Activated B cell treated with CpG ODN at 0.5 μM for 24 hours (primary cell): Measurements from ENCODE around the gene ROPN1L. TPM values are rescaled to one million over a fixed set of nuclear protein-coding genes. Genes with fewer than 3 reads are reported as not detected.
A peak's percentile ranks its signal among the peaks of the same experiment; 100 is the strongest.

Source experiments
- ATAC-seq: fragments of 200-7000 bp; cut with Tn5 transposase; one replicate; pipeline ENCODE4 v1.10.0; 2021; ENCODE audit warnings: low read depth, mild to moderate bottlenecking, moderate library complexity
- CTCF ChIA-PET: fragments of 350-600 bp; sonication (Branson Sonifier 250); formaldehyde crosslinking; loops from one replicate; lab custom pipeline; 2021; ENCODE audit warnings: antibody characterized with exemption; lab: Charles Lee
- POLR2A ChIA-PET: fragments of 350-600 bp; sonication (Branson Sonifier 250); formaldehyde crosslinking; loops from one replicate; lab custom pipeline; 2021; ENCODE audit warnings: antibody characterized with exemption; lab: Charles Lee
- DNase-seq: peaks from one replicate; pipeline ENCODE4 v3.0.0; 2022
- H3K27ac Mint-ChIP-seq: one replicate; pipeline ENCODE4 v1.8.0; 2020; ENCODE audit warnings: mixed read lengths
- H3K27me3 Mint-ChIP-seq: one replicate; pipeline ENCODE4 v1.8.0; 2021; ENCODE audit warnings: mixed read lengths
- H3K36me3 Mint-ChIP-seq: one replicate; pipeline ENCODE4 v1.8.0; 2021; ENCODE audit warnings: low read depth, mixed read lengths
- H3K4me1 Mint-ChIP-seq: one replicate; pipeline ENCODE4 v1.8.0; 2021; ENCODE audit warnings: mixed read lengths
- H3K4me3 Mint-ChIP-seq: one replicate; pipeline ENCODE4 v1.8.0; 2020; ENCODE audit warnings: mild to moderate bottlenecking, mixed read lengths
- H3K9me3 Mint-ChIP-seq: one replicate; pipeline ENCODE4 v1.8.0; 2020; ENCODE audit warnings: mixed read lengths
- intact Hi-C: fragments of 100-400 bp; cut with micrococcal nuclease; formaldehyde crosslinking; loops from one replicate; pipeline ENCODE4 v1.15.1; 2024
- total RNA-seq: library from RNA; stranded (reverse); gene quantifications from 2 replicates; pipeline ENCODE4 v1.2.3, GENCODE V29; 2022
- TF ChIP-seq, protein P1 (sequence below): fragments of 200-600 bp; IDR thresholded peaks from one replicate; pipeline ENCODE4 v1.8.0; 2022; ENCODE audit warnings: antibody characterized with exemption, mild to moderate bottlenecking

ROPN1L gene
- total RNA-seq, 1 donor from 2014 or later: 0.49 TPM

DNA sequence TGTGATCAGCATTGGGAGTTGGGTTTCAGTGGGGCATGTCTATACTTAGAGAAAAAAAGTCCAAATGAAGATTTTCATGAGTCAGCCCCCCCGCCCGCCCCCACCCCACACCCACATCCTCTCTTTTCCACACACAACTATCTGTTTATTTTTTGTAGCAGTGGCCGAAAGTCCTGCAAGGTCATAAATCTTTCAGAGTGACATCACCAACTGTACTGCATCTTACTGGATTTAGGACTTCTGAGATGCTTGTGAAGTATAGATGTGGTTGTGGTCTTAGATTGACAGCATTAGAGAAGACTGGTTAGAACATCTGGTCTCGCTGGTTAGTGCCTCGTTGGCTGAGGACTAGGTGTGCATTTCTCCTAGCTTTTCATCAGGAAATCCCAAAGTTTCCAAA, 7.3 kb upstream of the ROPN1L start:
- CTCF ChIA-PET: no interaction called here
- H3K27me3 Mint-ChIP-seq: no peaks in the 10 kb centered on the region
- POLR2A ChIA-PET: interaction anchor here (1.0 kb wide), 1 partner anchor 184 kb away, joined by 3 read pairs; no protein-coding TSS in a partner anchor
- intact Hi-C loops: no loop called here
- no peak overlapping the region for H3K4me3 Mint-ChIP-seq
- H3K9me3 Mint-ChIP-seq: no peaks in the 10 kb centered on the region
- no peaks in the 10 kb centered on the region for H3K4me1 Mint-ChIP-seq
- no peak for DNase-seq
- no peak overlapping the region for H3K27ac Mint-ChIP-seq
- TF ChIP-seq, protein P1, sequence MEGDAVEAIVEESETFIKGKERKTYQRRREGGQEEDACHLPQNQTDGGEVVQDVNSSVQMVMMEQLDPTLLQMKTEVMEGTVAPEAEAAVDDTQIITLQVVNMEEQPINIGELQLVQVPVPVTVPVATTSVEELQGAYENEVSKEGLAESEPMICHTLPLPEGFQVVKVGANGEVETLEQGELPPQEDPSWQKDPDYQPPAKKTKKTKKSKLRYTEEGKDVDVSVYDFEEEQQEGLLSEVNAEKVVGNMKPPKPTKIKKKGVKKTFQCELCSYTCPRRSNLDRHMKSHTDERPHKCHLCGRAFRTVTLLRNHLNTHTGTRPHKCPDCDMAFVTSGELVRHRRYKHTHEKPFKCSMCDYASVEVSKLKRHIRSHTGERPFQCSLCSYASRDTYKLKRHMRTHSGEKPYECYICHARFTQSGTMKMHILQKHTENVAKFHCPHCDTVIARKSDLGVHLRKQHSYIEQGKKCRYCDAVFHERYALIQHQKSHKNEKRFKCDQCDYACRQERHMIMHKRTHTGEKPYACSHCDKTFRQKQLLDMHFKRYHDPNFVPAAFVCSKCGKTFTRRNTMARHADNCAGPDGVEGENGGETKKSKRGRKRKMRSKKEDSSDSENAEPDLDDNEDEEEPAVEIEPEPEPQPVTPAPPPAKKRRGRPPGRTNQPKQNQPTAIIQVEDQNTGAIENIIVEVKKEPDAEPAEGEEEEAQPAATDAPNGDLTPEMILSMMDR: no peak
- no peak for ATAC-seq
- H3K36me3 Mint-ChIP-seq: peaks cover 62% of the 10 kb centered on the region

DNA sequence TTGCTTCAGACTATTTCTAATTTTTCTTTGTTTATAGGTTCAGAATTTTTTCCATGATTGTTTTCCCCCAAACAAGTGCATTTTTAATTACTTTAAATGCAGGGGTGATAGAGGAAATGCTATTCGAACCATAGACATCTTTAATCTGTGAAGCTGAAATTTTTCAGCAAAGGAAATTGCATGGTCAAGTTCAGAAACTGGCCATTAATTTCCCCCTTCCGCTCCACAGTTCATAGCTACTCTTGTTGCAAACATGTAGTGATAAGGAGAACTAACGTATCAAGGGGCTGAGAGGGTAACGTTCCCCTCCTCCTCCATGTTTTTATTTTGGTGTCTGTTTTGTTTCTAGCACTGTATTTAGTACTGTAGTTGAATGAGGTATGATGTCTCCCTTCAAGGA, 3.4 kb upstream of the ROPN1L start:
- ChIA-PET CTCF (interaction anchor here (1.2 kb wide), 1 partner anchor 189 kb away, joined by 5 read pairs; no protein-coding TSS in a partner anchor), POLR2A (interaction anchor here (0.6 kb wide), 1 partner anchor 45 kb away, joined by 3 read pairs; no protein-coding TSS in a partner anchor)
- peaks cover 25% of the 10 kb centered on the region for H3K36me3 Mint-ChIP-seq
- intact Hi-C loops: no loop called here
- H3K9me3 Mint-ChIP-seq: no peaks in the 10 kb centered on the region
- no peak overlapping the region for H3K27ac Mint-ChIP-seq
- TF ChIP-seq, protein P1: no peak
- peaks cover 20% of the 10 kb centered on the region for H3K4me1 Mint-ChIP-seq
- peaks cover 3% of the 10 kb centered on the region for H3K27me3 Mint-ChIP-seq
- DNase-seq (no peak), ATAC-seq (no peak)
- H3K4me3 Mint-ChIP-seq: no peak overlapping the region

DNA sequence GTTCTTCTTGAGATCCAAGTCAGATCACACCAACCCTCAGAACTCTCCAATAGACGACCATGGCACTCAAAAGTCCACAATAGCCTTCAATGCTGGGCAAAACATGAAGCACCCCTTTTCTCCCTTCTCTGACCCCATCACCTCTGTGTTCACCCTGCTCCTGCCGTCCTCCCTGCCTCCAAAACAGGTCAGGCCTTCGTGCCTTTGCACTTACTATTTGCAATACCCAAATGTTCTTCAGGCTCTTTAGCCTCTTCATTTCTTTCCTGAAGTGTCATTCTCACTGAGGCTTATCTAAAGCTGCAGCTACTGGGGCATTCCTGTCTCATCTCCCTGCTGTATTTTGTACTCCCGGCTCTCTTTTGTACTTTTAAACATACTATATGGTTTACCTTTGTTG, 2.0 kb upstream of the ROPN1L start:
- ChIA-PET POLR2A (no interaction called here), CTCF (no interaction called here)
- Mint-ChIP-seq H3K4me1 (peaks cover 24% of the 10 kb centered on the region), H3K36me3 (peaks cover 13% of the 10 kb centered on the region), H3K27ac (no peak overlapping the region), H3K27me3 (peaks cover 3% of the 10 kb centered on the region), H3K9me3 (no peaks in the 10 kb centered on the region), H3K4me3 (no peak overlapping the region)
- ATAC-seq (no peak), DNase-seq (no peak)
- intact Hi-C loops: loop anchor here (2.0 kb wide), 2 partner anchors 15 to 87 kb away; partner anchors contain the start of gene MARCHF6
- TF ChIP-seq, protein P1: no peak

DNA sequence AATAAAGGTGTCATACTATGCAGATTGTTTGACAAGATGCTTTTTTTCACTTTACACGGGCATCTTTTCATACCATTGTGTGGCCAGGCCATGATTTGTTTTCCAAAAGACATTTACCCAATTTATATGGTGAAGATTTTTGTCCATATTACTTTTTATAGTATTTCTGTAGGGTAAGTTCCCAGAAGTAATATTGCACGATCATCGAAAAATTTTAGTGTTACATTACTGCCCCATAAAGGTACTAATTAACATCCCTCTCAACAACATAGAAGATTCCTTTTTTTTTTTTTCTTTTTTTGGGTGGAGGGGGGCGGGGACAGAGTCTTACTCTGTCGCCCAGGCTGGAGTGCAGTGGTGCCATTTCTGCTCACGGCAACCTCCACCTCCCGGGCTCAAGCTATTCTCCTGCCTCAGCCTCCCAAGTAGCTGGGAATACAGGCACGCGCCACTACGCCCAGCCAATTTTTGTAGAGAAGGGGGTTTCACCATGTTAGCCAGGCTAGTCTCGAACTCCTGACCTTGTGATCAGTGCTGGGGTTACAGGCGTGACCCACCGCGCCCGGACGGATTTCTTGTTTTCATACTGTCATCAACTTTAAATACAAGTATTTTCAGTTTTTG, 1.2 kb upstream of the ROPN1L start:
- Mint-ChIP-seq H3K4me3 (peak overlapping the region; percentile 88), H3K27ac (no peak overlapping the region), H3K36me3 (peaks cover 10% of the 10 kb centered on the region), H3K9me3 (no peaks in the 10 kb centered on the region), H3K27me3 (peaks cover 3% of the 10 kb centered on the region), H3K4me1 (peaks cover 31% of the 10 kb centered on the region)
- ChIA-PET POLR2A (interaction anchor here (1.0 kb wide), 1 partner anchor 187 kb away, joined by 3 read pairs; no protein-coding TSS in a partner anchor), CTCF (no interaction called here)
- intact Hi-C loops: loop anchor here (2.0 kb wide), 2 partner anchors 16 to 88 kb away; partner anchors contain the start of gene MARCHF6
- no peak for ATAC-seq
- TF ChIP-seq, protein P1: no peak
- DNase-seq: no peak

DNA sequence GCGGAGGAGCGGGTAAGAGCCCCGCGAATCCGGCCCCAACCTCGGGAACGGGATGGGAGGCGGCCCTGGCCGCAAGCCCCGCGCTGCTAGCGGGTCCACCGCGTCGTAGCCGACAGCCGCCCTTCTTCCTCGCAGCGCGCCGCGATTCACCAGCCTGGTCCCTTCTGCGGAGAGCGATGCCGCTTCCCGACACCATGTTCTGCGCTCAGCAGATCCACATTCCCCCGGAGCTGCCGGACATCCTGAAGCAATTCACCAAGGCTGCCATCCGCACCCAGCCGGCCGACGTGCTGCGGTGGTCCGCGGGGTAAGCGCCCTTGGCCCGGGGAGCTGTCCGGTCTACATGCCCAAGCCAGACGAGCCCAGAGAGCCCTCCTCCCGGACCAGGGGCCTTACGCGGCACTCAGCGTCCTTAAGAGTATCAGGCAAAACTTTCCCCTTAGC, 335 bp downstream of the ROPN1L start:
- Mint-ChIP-seq H3K9me3 (no peaks in the 10 kb centered on the region), H3K4me1 (peaks cover 39% of the 10 kb centered on the region), H3K27me3 (peaks cover 3% of the 10 kb centered on the region), H3K27ac (no peak overlapping the region), H3K4me3 (peak overlapping the region; percentile 88), H3K36me3 (peaks cover 4% of the 10 kb centered on the region)
- intact Hi-C loops: loop anchor here (1.0 to 2.0 kb wide), 3 partner anchors 17 to 319 kb away; partner anchors contain the start of genes DAP and MARCHF6
- ATAC-seq (peak; percentile 4), DNase-seq (no peak)
- CTCF ChIA-PET: interaction anchor here (1.1 to 1.3 kb wide), 2 partner anchors 10 to 247 kb away, joined by 5 to 6 read pairs; no protein-coding TSS in a partner anchor
- POLR2A ChIA-PET: interaction anchor here (0.6 to 3.4 kb wide), 3 partner anchors 89 to 192 kb away, joined by 3 to 16 read pairs (median 3); partner anchors contain the start of genes ATPSCKMT, CCT5 and MARCHF6
- TF ChIP-seq, protein P1: no peak
